COLO829 (cell line): ENCODE measurements around the gene MARK1.

Experiments used
- DNase-seq: peaks from one replicate; pipeline ENCODE4 v3.0.0; 2012; ENCODE audit warnings: low spot score

Gene MARK1

DNA sequence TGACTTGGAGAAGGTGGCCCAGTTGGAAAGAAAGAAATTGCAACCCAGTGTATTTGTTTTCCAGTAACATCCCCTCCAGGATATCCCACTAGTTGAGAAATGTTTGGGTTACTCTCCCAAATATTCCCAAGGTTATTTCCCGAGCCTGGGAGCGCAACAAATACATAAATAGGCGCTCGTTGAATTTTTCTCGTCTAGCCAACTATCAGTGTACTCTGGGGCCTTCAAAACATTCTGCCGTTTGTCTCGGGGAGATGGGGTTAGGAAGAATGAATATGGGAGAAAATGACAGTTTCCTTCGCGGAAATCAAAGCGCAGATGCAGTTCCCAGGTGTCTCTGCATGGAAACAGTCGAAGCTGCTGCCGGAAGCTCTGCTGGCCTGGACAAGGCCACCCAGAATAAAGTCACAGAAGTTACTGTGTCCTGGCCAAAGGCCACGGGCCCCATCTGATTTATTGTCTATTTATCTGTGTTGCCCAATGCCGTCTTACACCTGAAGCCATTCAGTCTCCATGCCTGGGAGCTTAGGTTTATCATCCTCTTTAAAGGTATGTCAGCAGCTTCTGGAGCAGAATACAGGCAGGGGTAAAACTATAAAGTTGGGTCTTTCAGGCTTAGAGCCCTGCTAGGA lies 163.2 kb downstream of the MARK1 start:
- no peak for DNase-seq

DNA sequence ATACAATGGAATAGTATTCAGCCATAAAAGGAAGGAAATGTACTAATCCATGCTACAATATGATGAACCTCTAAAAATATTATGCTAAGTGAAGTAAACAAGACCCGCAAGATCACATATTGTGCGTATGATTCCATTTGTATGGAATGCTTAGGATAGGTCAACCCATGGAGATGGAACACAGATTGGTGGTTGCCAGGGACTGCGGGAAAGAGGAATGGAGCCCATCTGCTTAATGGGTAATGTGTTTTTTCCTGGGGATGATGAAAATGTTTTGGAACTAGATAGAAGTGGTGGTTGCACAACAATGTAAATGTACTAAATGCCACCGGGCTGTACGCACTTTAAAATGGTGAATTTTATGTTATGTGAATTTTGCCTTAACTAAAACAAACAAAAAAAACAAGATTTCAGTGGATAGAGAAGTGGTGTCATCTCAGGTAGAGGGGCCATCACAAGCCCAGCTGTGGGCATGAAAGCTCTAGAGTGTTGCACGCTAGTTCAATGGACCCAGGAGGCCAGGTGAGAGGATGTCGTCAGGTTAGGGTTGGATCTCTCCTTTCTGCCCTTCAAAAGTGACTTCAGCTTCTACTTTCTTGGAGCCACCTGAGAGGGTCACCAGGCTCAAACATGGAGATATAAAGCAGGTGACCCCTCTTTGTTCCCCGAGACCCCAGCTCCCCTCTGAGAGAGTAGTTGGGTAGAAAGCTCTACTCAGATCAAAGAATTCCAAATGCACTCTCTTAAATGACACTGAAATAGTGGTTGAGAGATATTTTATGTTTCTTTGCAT lies 164.7 kb downstream of the MARK1 start:
- DNase-seq: no peak

DNA sequence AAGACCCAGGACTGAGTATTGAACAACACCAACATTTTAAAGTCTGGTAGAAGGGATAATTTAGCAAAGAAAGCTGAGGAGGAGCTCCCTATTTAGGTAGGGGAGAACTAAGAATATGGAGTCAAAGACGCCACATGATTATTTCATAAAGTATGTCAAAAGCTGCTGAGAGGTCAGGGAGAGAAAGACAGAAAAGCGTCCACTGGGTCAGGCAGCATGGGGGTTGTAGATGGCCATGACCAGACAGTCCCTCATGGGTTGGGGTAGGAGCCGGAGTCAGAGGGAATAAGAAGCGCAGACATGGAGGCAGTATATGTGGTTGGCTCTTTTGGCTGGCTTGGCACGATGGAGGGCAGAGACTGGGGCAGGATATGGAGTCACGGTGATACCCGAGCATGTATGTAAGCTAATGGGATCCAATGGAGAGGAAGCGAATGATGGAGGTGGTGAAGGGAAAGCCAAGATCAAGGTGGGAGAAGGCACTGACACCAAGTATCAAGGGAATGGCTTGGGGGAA lies 167.0 kb downstream of the MARK1 start:
- no peak for DNase-seq

DNA sequence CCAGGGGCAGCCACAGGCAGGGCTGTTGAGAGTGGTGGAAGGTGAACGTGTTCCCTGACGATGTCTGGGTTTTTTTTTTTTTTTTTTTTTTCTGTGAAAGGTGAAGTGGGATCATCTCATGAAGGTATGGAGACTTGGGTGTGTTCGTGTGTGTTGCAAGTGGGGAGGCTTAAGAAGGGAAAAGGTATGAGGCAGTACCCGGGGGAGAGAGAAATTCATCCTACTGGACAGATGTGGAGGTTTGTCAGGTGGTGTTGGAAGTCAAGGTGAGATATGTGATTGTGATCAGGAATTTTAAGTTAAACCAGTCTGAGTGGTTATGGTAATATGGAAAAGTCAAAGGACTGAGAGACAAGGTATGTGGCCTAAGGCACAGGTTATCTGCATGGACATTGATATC lies 167.5 kb downstream of the MARK1 start:
- DNase-seq: no peak

DNA sequence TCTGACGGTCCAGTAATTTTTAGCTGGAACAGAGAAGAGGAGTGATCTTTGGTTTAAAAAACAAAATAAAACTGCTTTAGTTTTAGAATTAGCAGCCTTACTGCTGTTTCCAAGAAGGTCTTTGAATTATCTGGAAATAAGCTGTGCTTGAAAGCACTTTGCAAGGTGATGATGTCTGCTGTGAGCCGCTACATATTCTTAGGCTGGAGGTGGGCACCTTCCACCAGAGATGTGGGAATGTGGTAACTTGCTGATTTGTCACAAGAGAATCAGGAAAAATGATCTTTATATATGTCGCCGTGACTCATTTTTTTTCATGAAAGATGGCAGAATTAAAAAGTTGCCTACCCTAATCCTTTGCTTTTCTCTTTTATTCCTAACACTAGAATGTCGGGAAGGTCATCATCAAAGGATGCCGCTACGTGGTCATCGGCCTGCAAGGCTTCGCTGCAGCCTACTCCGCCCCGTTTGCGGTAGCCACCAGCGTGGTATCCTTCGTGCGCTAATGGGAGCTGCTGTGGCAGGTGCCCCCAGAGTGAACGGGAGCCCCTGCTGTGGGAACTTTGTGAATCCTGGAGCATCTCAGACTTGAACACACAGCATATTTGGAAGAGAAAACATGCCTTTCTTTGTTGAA lies 168.4 kb downstream of the MARK1 start:
- no peak for DNase-seq

DNA sequence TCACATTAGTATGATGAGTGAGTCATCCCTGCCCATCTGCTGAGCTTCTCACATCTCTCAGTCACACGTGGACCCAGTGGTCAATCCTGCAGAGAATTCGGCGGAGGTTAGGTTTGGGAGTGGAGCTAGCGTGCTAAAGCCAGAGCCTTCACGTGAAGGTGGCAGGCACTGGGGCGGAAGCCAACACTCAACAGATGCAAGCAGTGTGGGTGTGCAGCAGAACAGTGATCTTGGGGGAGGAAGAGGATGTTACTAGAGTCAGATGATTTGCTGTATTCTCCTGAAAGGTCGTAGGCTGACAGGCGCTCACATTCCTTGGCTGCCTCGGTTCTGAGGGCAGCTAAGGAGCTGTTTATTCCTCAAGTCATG lies 168.9 kb downstream of the MARK1 start:
- DNase-seq: peak; percentile 93

DNA sequence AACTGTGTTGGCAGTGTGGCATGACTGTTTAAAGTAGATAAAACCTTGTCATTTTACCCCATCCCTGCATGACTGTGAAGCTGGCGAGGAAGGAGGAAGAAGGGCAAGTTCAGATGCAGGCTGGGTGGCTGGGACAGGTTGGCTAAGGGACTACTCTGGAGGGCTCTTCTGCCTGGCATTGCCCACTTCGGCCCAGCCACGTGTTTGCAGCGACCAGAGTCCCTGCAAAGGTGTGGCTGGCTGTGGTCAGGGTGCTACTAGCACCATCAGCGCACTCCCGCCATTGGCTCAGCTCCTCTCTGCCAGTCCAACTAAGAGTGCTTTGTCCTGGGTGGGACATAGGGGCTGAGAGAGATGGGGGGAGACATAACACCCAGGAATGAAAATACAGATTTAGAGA lies 169.4 kb downstream of the MARK1 start:
- no peak for DNase-seq

DNA sequence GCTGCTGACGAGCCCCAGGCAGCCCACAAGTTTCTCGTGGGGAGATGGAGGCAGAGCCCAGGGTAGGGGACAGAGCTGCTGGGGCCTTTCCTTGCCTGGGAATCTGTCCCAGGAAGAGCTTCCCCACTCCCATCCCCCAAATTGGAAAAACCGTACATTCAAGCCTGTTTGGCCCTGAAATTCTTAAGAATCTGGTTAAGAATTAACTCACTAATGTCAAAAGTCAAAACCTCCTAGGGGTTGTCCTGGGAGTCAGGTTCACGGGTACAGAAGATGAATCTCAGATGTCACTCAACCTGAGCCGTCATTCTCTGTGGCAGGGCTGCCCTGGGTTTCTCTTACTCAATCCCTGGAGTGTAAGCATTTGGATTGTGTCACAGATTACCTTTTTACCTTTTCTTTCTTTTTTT lies 170.7 kb downstream of the MARK1 start:
- no peak for DNase-seq

DNA sequence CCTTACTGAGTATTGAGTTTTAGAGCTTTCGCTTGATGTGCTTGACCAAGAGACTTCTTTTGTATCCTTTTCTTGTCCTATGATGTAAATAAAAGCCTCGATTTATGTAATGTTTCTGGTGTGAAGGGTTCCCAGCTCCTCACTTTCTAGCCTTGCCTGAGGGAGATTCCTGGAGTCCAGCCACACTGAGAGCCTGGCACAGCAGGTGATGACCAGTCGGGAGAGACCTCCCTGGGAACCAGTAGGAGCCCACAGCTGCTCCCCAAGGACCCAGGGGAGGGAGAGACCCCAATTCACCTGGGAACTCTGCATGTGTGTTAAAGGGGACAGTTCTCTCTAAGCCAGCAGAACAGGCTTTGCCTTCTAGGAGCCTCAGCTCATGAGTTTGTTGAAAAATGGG lies 171.1 kb downstream of the MARK1 start:
- no peak for DNase-seq

DNA sequence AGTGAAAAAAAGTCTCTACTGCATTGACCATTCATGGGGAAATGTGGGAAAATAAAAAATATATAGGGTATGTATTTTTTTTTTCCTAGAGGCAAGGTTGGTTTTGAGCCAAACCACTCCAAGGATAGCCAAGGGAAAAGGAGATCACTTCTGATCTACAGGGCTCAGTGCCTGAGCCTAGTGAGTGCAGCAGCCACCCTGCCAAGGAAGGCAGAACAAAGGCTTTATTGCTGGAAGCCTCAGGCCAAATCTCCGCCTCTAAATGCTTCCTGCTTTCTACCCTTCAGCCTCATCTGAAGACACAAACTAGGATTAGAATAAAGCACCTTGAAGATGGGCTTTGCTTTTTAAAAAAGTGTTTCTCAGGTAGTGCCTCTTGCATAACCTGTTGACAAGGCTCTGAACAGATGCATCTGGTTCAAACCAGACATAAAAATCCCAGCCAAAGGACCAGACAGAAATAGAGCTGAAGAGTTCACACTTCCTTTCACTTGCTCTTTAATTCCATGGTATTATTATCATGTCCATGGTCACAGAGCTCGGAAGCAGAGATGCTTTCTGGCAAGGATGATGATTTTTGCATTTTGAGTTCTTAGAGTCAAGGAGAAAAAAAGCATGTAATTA lies 172.7 kb downstream of the MARK1 start:
- peak; percentile 91 for DNase-seq

DNA sequence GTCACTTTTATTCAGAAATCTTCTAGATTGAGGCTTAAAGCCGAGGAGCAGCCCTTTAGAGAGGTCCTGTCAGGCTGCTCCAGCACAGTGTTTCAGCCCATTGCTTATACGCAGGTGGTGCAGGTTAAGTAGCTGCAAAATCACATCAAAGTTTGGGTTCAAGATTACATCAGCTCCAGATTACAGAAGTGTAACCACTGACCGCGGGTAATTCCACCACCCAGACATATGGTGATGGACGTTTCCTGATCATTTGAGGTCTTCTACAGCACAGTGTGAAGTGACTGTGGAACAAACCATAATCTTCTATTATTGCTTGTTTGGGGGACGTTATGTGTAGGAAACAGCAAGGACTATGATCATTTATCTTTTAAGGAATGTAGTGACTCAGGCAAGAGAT lies 174.0 kb downstream of the MARK1 start:
- DNase-seq: no peak

DNA sequence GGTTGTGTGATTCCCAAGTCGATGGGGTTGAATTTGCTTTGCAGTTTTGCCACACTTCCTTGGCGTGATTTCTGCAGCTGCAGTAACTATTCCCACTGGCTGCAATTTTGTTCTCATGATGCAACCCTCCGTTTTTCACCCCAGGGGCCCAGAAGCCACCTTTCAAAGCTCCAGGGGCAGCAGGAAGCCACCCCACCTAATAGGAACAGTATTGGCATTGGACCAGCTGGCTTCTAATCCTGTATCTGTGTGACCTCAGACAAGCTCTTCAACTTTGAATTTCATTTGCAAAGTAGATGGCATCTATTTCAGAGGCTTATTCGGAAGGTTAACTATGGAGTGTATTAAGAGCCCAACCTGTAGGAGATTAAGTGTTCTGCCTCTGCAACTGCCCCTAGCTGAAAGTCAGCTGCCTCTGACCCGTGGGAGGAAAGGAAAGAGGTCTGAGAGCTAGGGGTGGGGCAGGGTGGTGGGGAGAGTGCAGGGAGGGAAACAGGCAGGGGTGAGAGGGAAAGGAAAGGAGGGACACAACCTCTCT lies 174.9 kb downstream of the MARK1 start:
- no peak for DNase-seq

DNA sequence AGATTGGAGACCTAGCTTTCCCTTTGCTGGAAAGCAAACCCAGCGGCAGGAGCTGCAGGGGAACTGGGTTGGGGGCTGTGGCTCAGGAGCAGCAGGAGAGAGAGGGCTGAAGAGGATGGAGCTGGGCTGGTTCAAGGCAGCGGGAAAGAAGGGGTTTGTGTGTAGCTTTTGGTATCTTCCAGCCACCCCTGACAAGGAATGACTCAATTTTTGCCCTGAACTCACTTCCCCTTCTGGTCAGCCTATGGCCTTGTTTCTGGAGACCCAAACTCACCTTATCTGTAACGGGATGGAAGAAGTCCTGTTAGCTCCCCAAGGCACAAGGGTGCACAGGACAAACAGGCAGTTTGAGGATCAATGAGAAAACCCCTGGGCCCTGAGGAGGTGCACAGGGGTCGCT lies 175.4 kb downstream of the MARK1 start:
- no peak for DNase-seq

DNA sequence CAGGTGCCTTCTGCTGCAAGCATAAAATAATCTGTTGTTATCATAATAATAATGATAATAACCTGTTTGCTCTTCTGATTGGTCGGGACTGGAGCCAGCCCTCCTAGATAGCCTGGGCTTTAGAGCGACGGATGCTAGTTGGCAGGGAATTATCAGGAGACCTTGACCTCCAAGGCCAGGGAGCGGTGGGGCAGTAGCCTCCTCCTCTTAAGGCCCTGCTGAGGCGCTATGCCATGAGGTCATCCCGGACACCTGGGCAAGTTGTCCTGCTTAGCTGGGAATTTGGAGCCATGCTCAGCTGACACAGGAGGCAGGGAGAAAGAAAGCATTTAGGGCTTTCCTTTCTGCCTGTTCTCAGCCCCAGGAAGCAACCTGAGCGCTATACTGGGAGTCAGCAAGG lies 177.8 kb downstream of the MARK1 start:
- no peak for DNase-seq

DNA sequence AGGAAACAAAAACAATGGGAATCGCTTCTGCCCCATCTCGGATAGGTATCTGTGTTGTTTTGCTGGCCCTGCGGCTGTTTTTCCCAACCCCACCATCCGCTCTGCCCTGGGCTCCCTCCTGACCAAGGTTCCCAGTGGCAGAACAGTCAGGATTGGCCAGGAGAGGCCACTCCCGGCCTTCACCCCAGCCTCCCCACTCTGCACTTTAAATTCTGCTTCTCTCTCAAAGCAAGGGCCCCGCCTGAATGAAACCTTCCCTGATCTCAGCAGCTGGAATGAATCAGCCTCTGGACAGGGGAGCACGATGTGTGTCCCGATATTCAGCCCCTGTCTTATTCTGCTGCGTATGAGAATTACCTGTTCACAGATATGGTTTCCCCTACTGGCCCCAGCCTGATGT lies 178.5 kb downstream of the MARK1 start:
- DNase-seq: no peak

DNA sequence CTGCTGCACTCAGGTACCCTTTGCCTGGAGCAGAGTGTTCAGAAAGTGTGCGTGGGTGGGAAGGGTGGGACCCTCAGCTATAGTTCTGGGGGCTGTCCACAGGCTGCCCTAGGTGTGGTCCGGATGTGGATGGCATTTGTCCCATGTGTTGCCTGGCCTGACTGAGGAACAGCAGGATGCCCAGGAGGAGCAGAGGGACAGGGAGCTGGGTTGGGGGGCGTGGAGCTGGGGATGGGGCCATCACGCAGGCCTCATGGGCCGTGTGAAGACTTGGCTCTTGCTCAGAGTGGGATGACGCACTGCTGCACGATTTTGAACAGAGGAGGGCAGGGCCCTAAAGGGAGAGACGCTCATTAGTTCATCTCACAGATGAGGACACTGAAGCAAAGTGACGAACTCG lies 179.2 kb downstream of the MARK1 start:
- no peak for DNase-seq

DNA sequence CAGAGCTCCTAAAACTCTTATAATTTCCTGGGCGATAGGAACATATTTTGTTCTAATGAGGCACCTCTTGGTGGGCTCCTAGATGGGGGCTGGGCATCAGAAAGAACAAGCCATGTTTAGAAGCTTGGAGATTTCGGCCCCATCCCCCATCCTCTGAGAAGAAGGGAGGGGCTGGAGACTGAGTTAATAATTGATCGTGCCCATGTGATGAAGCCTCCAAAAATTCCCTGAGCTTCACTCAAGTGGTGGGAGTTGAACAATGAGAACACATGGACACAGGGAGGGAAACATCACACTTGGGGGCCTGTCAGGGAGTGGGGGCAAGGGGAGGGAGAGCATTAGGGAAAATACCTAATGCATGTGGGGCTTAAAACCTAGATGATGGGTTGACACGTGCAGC lies 180.3 kb downstream of the MARK1 start:
- no peak for DNase-seq

DNA sequence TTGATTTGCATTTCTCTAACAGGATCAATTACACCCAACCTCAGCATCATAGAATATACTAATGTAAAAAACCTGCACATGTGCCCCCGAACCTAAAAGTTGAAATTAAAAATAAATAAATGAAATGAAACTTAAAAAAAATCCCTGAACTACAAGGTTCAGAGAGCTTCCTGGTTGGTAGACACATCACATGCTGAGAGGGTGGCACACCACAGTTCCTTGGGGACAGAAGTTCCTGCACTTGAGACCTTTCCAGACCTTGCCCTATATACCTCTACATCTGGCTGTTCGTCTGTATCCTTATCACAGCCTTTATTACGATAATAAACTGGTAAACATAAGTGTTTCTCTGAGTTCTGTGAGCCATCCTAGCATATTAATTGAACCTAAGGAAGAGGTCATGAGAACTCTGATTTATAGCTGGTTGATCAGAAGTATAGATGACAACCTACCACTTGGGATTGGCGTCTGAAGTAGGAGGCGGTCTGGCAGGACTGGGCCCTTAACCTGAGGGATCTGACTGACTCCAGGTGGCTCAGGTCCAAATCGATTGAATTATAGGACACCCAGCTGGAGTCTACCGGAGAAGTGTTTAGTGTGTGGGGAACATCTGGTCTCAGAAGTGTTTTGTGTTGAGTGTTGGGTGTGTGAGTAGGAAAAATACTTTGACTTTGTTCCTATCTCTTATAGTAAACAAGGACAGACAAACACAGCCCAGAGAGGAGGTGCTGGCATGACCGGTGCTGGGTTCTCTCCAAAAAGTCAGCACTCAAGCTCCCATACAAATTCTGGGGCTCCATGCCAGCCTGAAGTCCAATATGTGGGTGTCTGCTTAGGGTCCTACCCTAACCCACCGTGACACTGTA lies 181.2 kb downstream of the MARK1 start:
- DNase-seq: no peak

DNA sequence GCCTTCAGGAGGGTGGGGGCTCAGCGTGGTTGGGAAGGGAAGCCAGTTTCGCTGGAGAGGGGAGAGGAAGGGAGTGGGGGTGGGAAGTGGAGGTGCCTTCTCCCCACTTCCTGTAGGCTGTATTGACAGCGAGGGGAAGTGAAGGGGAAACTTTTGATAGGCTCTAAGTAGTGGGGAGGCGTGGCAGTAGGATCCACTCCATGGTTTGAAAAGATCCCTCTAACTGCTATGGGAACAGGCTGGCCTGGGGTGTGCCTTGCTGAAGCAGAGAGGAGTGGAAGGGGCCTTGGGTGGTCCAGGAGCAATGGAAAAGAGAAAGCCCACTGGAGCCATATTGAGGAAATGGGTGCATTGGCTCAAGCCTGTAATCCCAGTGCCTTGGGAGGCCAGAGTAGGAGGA lies 182.4 kb downstream of the MARK1 start:
- DNase-seq: no peak

DNA sequence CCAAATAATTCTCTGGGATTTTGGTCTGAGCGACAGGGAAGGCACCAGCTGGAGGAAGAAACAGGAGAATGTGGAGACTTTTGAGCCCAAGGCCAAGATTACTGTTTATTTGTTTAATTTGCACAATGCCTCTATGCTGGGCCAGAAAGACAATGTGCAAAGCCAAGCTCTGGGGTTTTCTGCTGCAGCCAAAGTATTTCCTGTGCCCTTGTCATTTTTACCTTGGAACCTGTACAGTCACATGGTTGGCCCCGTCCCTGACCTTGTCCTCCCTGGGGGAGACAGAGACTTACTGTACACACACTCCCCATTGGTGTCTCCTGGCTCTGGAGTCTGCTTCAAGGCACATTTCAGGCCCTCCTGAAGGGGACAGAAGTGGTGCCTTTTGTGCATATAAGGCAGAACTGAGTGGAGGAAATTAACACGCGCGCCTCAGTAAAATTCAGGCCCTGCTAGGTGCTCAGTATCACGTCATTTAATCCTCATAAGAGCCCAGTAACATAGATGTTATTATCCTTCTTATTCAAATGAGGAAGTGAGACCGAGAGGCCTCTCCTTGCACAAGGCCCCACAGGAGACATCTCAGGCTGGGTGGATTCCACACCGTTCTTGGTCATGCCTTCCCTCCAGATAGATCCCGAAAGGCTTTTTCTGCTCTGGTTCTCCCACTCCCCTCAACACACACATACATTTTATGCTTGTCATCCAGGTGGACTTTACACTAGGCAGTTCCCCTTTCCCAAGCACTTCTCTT lies 183.3 kb downstream of the MARK1 start:
- DNase-seq: no peak
